Stimulated activated memory B cell treated with anti-CD40 and anti-IgM and Interleukin-4, amounts not matched to agents 10 μg/mL and 1 μg/mL and 100 μg/mL, for 72 hours (primary cell): ENCODE data around the gene CPE.

Experiments used
- ATAC-seq: fragments of 150-1000 bp; cut with Tn5 transposase; 2 replicates; pipeline ENCODE4 v1.10.0; 2021
- H3K27ac Mint-ChIP-seq: one replicate; pipeline ENCODE4 v1.8.0; 2022; ENCODE audit warnings: mild to moderate bottlenecking, mixed read lengths
- H3K27me3 Mint-ChIP-seq: one replicate; pipeline ENCODE4 v1.8.0; 2022; ENCODE audit warnings: mixed read lengths
- H3K36me3 Mint-ChIP-seq: one replicate; pipeline ENCODE4 v1.8.0; 2022; ENCODE audit warnings: mixed read lengths
- H3K4me1 Mint-ChIP-seq: one replicate; pipeline ENCODE4 v1.8.0; 2022; ENCODE audit warnings: mixed read lengths
- H3K4me3 Mint-ChIP-seq: one replicate; pipeline ENCODE4 v1.8.0; 2022; ENCODE audit warnings: mild to moderate bottlenecking, moderate library complexity, mixed read lengths
- H3K9me3 Mint-ChIP-seq: one replicate; pipeline ENCODE4 v1.8.0; 2022; ENCODE audit warnings: mixed read lengths

The CPE gene

GRCh38 chr4:165382640-165383039 lies 3.8 kb downstream of the CPE start:
- Mint-ChIP-seq H3K27ac (no peak overlapping the region), H3K9me3 (no peaks in the 10 kb centered on the region), H3K4me3 (no peak overlapping the region), H3K4me1 (peaks cover 7% of the 10 kb centered on the region), H3K27me3 (peaks cover 29% of the 10 kb centered on the region), H3K36me3 (no peaks in the 10 kb centered on the region)
- ATAC-seq, result no peak

DNA sequence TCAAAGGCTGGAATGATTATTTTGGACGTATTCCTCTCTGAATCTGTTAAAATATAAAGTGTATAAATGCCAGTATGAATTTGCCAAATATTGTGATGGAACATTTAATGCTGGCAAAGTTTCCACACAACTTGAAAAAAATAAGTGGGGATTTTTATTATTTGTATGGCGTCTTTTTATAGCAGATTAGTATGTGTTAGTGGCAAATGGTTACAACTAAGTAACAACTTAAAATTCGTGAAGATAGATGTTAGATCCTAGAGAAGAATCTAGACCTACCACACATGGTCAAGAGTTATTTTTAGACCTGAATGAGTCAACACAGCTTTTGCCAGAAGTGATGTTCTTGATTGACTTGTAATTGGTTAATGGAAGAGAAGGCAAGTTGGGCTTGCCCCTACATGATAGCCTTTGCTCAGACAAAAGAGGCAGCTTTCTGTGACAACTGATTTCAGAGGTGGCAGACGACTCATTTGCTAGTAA lies 4.8 kb downstream of the CPE start:
- Mint-ChIP-seq H3K4me3 (no peak overlapping the region), H3K27me3 (peaks cover 19% of the 10 kb centered on the region), H3K4me1 (peaks cover 5% of the 10 kb centered on the region), H3K9me3 (no peaks in the 10 kb centered on the region), H3K27ac (no peak overlapping the region), H3K36me3 (no peaks in the 10 kb centered on the region)
- ATAC-seq, result no peak

- Mint-ChIP-seq H3K27me3 (peaks cover 13% of the 10 kb centered on the region), H3K4me3 (no peak overlapping the region), H3K9me3 (no peaks in the 10 kb centered on the region), H3K27ac (no peak overlapping the region), H3K4me1 (no peaks in the 10 kb centered on the region), H3K36me3 (no peaks in the 10 kb centered on the region)
- ATAC-seq, result no peak
Measured at GRCh38 chr4:165384186-165384585, 5.4 kb downstream of the CPE start.

DNA sequence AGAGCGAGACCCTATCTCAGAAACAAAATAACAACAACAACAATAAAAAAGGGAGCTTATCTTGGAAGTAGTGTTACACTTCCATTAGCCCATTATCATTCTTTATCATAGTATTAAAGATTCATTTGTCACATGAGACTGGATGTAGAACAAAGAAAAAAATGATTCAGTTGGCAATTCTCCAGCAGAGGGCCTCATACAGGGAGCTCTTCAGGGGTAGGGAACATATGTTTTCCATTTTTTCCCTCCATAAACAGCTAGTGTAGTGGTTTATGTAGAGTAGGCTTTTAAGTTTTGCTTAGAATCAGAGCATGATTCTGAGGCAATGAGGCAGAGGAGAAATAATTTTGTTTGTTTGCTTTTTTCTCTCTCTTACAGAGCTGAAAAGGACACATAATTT lies 5.8 kb downstream of the CPE start:
- Mint-ChIP-seq H3K27ac (no peak overlapping the region), H3K36me3 (no peaks in the 10 kb centered on the region), H3K4me1 (no peaks in the 10 kb centered on the region), H3K27me3 (peaks cover 9% of the 10 kb centered on the region), H3K4me3 (no peak overlapping the region), H3K9me3 (no peaks in the 10 kb centered on the region)
- ATAC-seq, result no peak

DNA sequence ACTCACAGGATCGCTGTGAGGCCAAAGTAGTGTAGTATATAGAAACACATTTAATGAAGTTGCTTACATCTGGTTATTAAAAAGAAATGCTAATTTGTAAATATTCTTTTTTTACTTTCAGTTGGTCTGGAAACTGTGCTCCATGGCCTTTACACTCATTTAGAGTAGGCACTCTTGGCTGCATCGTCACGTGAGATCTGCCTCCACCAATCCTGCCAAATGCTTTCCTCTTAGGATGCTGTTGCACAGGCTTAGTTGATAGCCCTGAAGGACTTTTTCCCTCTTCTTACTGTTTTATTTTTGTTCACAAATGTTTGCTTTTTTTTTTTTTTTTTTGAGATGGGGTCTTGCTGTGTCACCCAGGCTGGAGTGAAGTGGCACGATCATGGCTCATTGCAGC lies 6.3 kb downstream of the CPE start:
- Mint-ChIP-seq H3K36me3 (no peaks in the 10 kb centered on the region), H3K27me3 (peaks cover 4% of the 10 kb centered on the region), H3K9me3 (no peaks in the 10 kb centered on the region), H3K4me3 (no peak overlapping the region), H3K4me1 (no peaks in the 10 kb centered on the region), H3K27ac (no peak overlapping the region)
- ATAC-seq, result no peak

GRCh38 chr4:165386328-165386727 lies 7.5 kb downstream of the CPE start:
- Mint-ChIP-seq H3K27ac (no peak overlapping the region), H3K4me1 (no peaks in the 10 kb centered on the region), H3K27me3 (no peaks in the 10 kb centered on the region), H3K9me3 (no peaks in the 10 kb centered on the region), H3K36me3 (no peaks in the 10 kb centered on the region), H3K4me3 (no peak overlapping the region)
- no peak for ATAC-seq

DNA sequence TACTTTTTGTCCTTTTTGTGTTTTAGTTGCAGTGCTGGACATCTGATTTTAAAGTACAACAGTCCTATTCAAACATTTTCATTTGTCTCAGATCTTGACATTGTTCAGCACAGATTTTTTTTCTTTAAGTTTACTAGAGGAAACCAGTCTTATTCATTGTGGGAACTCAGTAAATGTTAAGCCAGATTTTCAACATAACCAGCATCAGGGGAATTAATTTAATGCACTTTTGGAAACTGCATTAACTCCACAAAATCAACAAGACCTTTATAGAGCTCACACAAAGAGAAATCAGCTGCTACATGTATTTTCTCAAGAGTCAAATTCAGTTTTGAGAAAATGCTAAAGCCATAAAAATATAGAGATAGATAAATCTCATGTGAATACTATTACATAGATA lies 9.9 kb downstream of the CPE start:
- Mint-ChIP-seq H3K4me3 (no peak overlapping the region), H3K36me3 (no peaks in the 10 kb centered on the region), H3K27me3 (no peaks in the 10 kb centered on the region), H3K9me3 (no peaks in the 10 kb centered on the region), H3K4me1 (no peaks in the 10 kb centered on the region), H3K27ac (no peak overlapping the region)
- no peak for ATAC-seq

DNA sequence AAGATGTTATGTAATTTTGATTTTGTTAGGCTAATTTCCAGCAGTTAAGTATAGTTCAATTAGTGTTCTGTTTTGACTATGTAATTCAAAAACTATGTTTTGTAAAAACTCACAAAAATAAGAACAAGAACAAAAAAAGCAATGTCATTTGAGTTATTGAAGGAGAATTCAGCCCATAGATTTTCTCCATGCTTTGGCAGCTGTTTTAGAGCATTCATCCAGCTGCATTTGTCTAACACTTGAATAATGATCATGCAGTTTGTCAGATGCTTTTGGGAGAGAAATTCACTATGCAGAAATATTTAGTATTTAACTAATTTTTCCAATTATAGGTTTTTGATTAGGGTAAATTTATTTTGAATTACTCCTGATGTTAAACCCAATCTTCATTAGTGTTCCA lies 14.2 kb downstream of the CPE start:
- Mint-ChIP-seq H3K27ac (no peak overlapping the region), H3K9me3 (no peaks in the 10 kb centered on the region), H3K36me3 (no peaks in the 10 kb centered on the region), H3K4me3 (no peak overlapping the region), H3K27me3 (no peaks in the 10 kb centered on the region), H3K4me1 (no peaks in the 10 kb centered on the region)
- ATAC-seq, result no peak

- no peaks in the 10 kb centered on the region for H3K36me3 Mint-ChIP-seq
- H3K9me3 Mint-ChIP-seq, result no peaks in the 10 kb centered on the region
- no peak overlapping the region for H3K4me3 Mint-ChIP-seq
- H3K4me1 Mint-ChIP-seq, result no peaks in the 10 kb centered on the region
- ATAC-seq, result no peak
- no peaks in the 10 kb centered on the region for H3K27me3 Mint-ChIP-seq
- H3K27ac Mint-ChIP-seq, result no peak overlapping the region
Measured at GRCh38 chr4:165393704-165394103, 14.9 kb downstream of the CPE start.

- H3K4me3 Mint-ChIP-seq, result no peak overlapping the region
- no peak overlapping the region for H3K27ac Mint-ChIP-seq
- no peaks in the 10 kb centered on the region for H3K9me3 Mint-ChIP-seq
- no peaks in the 10 kb centered on the region for H3K36me3 Mint-ChIP-seq
- no peaks in the 10 kb centered on the region for H3K4me1 Mint-ChIP-seq
- no peaks in the 10 kb centered on the region for H3K27me3 Mint-ChIP-seq
- ATAC-seq, result no peak
Measured at GRCh38 chr4:165394275-165394674, 15.5 kb downstream of the CPE start.

DNA sequence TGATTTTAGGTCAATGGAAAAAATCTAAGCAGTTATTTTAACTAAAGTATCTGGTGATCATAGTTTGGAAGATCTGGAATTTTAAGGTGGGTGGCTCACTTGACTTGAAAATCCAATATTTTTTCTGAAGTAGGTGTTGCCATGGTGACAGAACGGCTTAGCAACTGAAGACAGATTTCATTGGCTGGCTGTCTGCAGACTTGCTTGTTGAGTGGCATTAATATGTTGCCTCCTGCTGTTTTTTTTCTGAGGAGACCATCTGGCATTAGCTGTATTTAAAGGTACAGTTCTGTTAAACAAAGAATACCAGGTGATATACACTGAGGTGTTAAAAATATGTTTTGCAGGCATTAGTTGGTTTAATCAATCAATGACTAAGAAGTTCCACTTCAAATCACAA lies 19.8 kb downstream of the CPE start:
- no peak overlapping the region for H3K4me3 Mint-ChIP-seq
- H3K36me3 Mint-ChIP-seq, result no peaks in the 10 kb centered on the region
- no peaks in the 10 kb centered on the region for H3K4me1 Mint-ChIP-seq
- no peak for ATAC-seq
- no peaks in the 10 kb centered on the region for H3K27me3 Mint-ChIP-seq
- H3K27ac Mint-ChIP-seq, result no peak overlapping the region
- H3K9me3 Mint-ChIP-seq, result no peaks in the 10 kb centered on the region

DNA sequence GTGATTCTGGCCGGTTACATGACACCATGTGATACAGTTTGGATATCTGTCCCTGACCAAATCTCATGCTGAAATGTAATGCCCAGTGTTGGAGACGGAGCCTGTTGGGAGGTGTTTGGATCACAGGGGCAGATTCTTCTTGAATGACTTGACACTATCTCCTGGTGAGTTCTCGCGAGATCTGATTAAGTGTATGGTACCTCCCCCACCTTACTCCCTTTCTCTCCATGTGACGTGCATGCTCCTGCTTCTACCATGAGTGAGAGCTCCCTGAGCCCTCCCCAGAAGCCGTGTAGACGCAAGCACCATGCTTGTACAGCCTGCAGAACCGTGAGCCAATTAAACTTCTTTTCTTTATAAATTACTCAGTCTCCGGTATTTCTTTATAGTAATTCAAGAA lies 23.6 kb downstream of the CPE start:
- Mint-ChIP-seq H3K4me1 (no peaks in the 10 kb centered on the region), H3K36me3 (no peaks in the 10 kb centered on the region), H3K27ac (no peak overlapping the region), H3K27me3 (no peaks in the 10 kb centered on the region), H3K9me3 (no peaks in the 10 kb centered on the region), H3K4me3 (no peak overlapping the region)
- no peak for ATAC-seq

- no peak for ATAC-seq
- no peaks in the 10 kb centered on the region for H3K27me3 Mint-ChIP-seq
- no peaks in the 10 kb centered on the region for H3K4me1 Mint-ChIP-seq
- no peaks in the 10 kb centered on the region for H3K9me3 Mint-ChIP-seq
- H3K27ac Mint-ChIP-seq, result no peak overlapping the region
- H3K36me3 Mint-ChIP-seq, result no peaks in the 10 kb centered on the region
- no peak overlapping the region for H3K4me3 Mint-ChIP-seq
Measured at GRCh38 chr4:165403048-165403447, 24.2 kb downstream of the CPE start.

GRCh38 chr4:165403637-165404036 lies 24.8 kb downstream of the CPE start:
- Mint-ChIP-seq H3K36me3 (no peaks in the 10 kb centered on the region), H3K4me1 (no peaks in the 10 kb centered on the region), H3K27ac (no peak overlapping the region), H3K4me3 (no peak overlapping the region), H3K27me3 (no peaks in the 10 kb centered on the region), H3K9me3 (no peaks in the 10 kb centered on the region)
- ATAC-seq, result no peak

DNA sequence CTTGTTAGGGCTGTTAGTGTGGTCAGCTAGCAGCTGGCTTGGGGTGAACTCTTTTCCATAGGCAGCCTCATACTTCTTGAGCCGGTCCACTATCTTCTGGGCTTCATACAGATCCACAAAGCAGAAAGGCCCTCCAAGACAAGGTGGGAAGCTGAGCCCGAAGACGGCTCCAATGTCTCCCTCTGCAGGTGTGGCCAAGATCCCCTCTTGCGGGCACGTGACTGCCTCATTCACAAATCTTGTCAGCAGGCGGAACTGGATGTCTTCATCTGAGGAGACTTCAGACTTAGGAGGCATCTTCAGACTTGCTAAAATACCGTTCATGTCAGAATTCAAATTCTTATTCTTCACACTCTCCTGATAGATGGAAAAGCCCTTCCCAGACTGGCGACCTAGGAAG lies 25.3 kb downstream of the CPE start:
- no peak for ATAC-seq

DNA sequence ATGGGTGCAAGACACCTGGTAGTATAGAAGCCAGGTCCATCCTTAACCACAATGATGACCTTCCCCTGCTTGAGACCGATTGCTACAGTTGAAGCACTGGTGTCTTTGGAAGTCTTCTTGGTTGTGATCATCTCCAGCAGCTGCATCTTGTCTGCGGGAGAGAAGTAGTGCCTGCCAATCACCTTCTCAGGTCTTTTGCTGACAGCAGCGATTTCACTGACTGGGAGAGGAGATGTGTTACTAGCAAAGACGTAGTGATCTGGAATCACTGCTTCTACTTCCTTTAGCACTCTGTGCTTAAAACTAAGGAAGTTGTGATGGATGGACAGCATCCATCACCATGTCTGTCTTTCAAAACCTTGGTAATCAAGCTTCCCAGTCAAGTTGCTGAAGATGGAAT lies 25.9 kb downstream of the CPE start:
- no peaks in the 10 kb centered on the region for H3K36me3 Mint-ChIP-seq
- no peak overlapping the region for H3K27ac Mint-ChIP-seq
- no peaks in the 10 kb centered on the region for H3K4me1 Mint-ChIP-seq
- no peak overlapping the region for H3K4me3 Mint-ChIP-seq
- H3K9me3 Mint-ChIP-seq, result no peaks in the 10 kb centered on the region
- ATAC-seq, result no peak
- H3K27me3 Mint-ChIP-seq, result no peaks in the 10 kb centered on the region

More for the DNA sequence above, 25.3 kb downstream of the CPE start:
- Mint-ChIP-seq H3K9me3 (no peaks in the 10 kb centered on the region), H3K4me3 (no peak overlapping the region), H3K27ac (no peak overlapping the region), H3K27me3 (no peaks in the 10 kb centered on the region), H3K4me1 (no peaks in the 10 kb centered on the region), H3K36me3 (no peaks in the 10 kb centered on the region)

DNA sequence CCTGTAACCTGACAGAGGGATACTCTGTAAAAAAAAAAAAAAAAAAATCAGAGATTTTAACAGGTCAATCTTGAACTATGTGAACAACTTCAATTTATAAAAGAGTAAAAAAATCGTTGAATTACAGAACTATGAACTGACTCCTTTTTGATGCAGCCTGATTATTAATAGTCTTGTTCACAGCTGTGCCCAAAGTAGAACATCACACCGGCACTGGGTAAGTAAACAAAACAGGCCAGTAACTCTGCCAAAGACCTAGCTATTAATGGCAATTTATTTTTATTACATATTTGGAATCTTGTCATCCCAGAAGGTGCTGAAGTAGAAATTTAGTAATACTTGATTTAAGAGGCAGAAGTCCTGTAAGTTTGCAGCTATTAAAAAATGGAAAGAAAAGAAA lies 31.4 kb downstream of the CPE start:
- H3K27me3 Mint-ChIP-seq, result peaks cover 17% of the 10 kb centered on the region
- H3K4me1 Mint-ChIP-seq, result no peaks in the 10 kb centered on the region
- no peak for ATAC-seq
- no peaks in the 10 kb centered on the region for H3K36me3 Mint-ChIP-seq
- no peaks in the 10 kb centered on the region for H3K9me3 Mint-ChIP-seq
- H3K27ac Mint-ChIP-seq, result no peak overlapping the region
- no peak overlapping the region for H3K4me3 Mint-ChIP-seq
